ENCODE data around the gene PLEKHD1.

DNA sequence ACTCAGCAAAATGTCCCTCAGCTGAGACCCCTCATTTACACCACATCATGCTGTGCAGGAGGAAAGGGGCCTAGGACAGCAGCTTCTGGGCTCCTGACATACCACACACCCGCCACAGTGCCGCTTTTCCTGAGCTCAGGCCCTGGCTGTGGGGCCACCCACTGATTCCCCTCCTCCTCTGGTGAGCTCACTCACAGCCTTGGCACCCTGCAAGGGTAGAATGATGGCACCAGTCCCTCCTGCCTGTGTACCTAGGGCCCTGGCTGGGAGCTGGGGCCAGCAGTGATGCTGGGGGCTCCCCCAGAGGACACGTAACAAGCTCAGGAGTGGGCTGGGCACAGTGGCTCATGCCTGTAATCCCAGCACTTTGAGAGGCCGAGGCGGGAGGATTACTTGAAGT, 44.4 kb downstream of the PLEKHD1 start:
- TF ChIP-seq JUND (IDR thresholded peaks at IDR 0.05) (no peak), RAD21 (IDR thresholded peaks at IDR 0.05) (no peak), TAF1 (conservative IDR thresholded peaks at IDR 0.05) (no peak), YY1 (IDR thresholded peaks at IDR 0.05) (no peak), RXRA (IDR thresholded peaks at IDR 0.05) (no peak)
- TF ChIP-seq, protein P1, sequence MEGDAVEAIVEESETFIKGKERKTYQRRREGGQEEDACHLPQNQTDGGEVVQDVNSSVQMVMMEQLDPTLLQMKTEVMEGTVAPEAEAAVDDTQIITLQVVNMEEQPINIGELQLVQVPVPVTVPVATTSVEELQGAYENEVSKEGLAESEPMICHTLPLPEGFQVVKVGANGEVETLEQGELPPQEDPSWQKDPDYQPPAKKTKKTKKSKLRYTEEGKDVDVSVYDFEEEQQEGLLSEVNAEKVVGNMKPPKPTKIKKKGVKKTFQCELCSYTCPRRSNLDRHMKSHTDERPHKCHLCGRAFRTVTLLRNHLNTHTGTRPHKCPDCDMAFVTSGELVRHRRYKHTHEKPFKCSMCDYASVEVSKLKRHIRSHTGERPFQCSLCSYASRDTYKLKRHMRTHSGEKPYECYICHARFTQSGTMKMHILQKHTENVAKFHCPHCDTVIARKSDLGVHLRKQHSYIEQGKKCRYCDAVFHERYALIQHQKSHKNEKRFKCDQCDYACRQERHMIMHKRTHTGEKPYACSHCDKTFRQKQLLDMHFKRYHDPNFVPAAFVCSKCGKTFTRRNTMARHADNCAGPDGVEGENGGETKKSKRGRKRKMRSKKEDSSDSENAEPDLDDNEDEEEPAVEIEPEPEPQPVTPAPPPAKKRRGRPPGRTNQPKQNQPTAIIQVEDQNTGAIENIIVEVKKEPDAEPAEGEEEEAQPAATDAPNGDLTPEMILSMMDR (IDR thresholded peaks at IDR 0.05; ENCODE audit: low read depth, low read length, missing input control), result no peak
- TF ChIP-seq, protein P2, sequence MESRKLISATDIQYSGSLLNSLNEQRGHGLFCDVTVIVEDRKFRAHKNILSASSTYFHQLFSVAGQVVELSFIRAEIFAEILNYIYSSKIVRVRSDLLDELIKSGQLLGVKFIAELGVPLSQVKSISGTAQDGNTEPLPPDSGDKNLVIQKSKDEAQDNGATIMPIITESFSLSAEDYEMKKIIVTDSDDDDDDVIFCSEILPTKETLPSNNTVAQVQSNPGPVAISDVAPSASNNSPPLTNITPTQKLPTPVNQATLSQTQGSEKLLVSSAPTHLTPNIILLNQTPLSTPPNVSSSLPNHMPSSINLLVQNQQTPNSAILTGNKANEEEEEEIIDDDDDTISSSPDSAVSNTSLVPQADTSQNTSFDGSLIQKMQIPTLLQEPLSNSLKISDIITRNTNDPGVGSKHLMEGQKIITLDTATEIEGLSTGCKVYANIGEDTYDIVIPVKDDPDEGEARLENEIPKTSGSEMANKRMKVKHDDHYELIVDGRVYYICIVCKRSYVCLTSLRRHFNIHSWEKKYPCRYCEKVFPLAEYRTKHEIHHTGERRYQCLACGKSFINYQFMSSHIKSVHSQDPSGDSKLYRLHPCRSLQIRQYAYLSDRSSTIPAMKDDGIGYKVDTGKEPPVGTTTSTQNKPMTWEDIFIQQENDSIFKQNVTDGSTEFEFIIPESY (IDR thresholded peaks at IDR 0.05), result no peak
- TF ChIP-seq, protein P3, sequence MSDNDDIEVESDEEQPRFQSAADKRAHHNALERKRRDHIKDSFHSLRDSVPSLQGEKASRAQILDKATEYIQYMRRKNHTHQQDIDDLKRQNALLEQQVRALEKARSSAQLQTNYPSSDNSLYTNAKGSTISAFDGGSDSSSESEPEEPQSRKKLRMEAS (IDR thresholded peaks at IDR 0.05), result no peak
- TF ChIP-seq, protein P4, sequence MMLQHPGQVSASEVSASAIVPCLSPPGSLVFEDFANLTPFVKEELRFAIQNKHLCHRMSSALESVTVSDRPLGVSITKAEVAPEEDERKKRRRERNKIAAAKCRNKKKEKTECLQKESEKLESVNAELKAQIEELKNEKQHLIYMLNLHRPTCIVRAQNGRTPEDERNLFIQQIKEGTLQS (IDR thresholded peaks at IDR 0.05), result no peak
- TF ChIP-seq, protein P5, sequence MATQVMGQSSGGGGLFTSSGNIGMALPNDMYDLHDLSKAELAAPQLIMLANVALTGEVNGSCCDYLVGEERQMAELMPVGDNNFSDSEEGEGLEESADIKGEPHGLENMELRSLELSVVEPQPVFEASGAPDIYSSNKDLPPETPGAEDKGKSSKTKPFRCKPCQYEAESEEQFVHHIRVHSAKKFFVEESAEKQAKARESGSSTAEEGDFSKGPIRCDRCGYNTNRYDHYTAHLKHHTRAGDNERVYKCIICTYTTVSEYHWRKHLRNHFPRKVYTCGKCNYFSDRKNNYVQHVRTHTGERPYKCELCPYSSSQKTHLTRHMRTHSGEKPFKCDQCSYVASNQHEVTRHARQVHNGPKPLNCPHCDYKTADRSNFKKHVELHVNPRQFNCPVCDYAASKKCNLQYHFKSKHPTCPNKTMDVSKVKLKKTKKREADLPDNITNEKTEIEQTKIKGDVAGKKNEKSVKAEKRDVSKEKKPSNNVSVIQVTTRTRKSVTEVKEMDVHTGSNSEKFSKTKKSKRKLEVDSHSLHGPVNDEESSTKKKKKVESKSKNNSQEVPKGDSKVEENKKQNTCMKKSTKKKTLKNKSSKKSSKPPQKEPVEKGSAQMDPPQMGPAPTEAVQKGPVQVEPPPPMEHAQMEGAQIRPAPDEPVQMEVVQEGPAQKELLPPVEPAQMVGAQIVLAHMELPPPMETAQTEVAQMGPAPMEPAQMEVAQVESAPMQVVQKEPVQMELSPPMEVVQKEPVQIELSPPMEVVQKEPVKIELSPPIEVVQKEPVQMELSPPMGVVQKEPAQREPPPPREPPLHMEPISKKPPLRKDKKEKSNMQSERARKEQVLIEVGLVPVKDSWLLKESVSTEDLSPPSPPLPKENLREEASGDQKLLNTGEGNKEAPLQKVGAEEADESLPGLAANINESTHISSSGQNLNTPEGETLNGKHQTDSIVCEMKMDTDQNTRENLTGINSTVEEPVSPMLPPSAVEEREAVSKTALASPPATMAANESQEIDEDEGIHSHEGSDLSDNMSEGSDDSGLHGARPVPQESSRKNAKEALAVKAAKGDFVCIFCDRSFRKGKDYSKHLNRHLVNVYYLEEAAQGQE (IDR thresholded peaks at IDR 0.05), result no peak

Data from liver (tissue), 3 donors.